HEK293 (cell line): ENCODE measurements around the gene SVIL.

Experiments
- CTCF ChIA-PET: fragments of 350-600 bp; formaldehyde crosslinking; extraction: SDS; loops from one replicate; lab custom pipeline; 2021; ENCODE audit warnings: antibody characterized with exemption; lab: Yijun Ruan, JAX
- POLR2A ChIA-PET: fragments of 300-600 bp; formaldehyde crosslinking; extraction: SDS; loops from one replicate; lab custom pipeline; 2020; ENCODE audit warnings: antibody characterized with exemption, inconsistent platforms; lab: Yijun Ruan, JAX
- H3K27ac ChIP-seq: fragments of 200-500 bp; sonication (Bioruptor generic); 2 replicates; pipeline ENCODE4 v1.5.1; 2014; ENCODE audit warnings: low read depth, low read length, control low read depth, inconsistent platforms; ENCODE audit errors: extremely low read depth
- H3K36me3 ChIP-seq, 2 experiments: fragments of 200-500 bp in 1 of 2; sonication (Bioruptor generic) in 1 of 2; 1 replicate in 1 of 2; 2 replicates in 1 of 2; pipeline ENCODE4 v1.5.1; 2014 to 2017; ENCODE audit warnings: inconsistent platforms in 2 of 2, low read length in 2 of 2; ENCODE audit not compliant: control insufficient read depth in 2 of 2, insufficient read depth in 1 of 2
- H3K4me1 ChIP-seq: fragments of 200-500 bp; sonication (Bioruptor generic); 2 replicates; pipeline ENCODE4 v1.5.1; 2014; ENCODE audit warnings: mild to moderate bottlenecking, low read length, inconsistent platforms; ENCODE audit not compliant: control insufficient read depth, insufficient read depth
- H3K4me3 ChIP-seq: 2 replicates; pipeline ENCODE4 v1.5.1; 2011; ENCODE audit warnings: low read depth, mild to moderate bottlenecking, control low read depth, low read length, moderate library complexity
- H3K9me3 ChIP-seq: fragments of 200-500 bp; sonication (Bioruptor generic); 2 replicates; pipeline ENCODE4 v1.5.1; 2014; ENCODE audit warnings: low read depth, low read length, inconsistent platforms; ENCODE audit not compliant: control insufficient read depth, insufficient read depth
- GLI2 ChIP-seq: fragments of 450-650 bp; formaldehyde crosslinking; IDR thresholded peaks from 2 replicates; pipeline ENCODE4; 2017; ENCODE audit warnings: missing biosample characterization, missing genetic modification characterization, low read depth, borderline replicate concordance
- HOXA7 ChIP-seq: sonication (generic); formaldehyde crosslinking; IDR thresholded peaks from 2 replicates; pipeline ENCODE4 v1.8.1; 2022; ENCODE audit warnings: missing genetic modification reagents, borderline replicate concordance
- PRDM1 ChIP-seq: fragments of 450-650 bp; formaldehyde crosslinking; IDR thresholded peaks from 2 replicates; pipeline ENCODE4; 2016; ENCODE audit warnings: missing biosample characterization, missing genetic modification characterization
- SETDB1 ChIP-seq: IDR thresholded peaks from one replicate; pipeline ENCODE4 v1.6.1; 2017; ENCODE audit warnings: mild to moderate bottlenecking, low read length, moderate library complexity, mixed read lengths; ENCODE audit not compliant: insufficient read length
- ZBTB21 ChIP-seq: fragments of 450-650 bp; formaldehyde crosslinking; IDR thresholded peaks from 2 replicates; pipeline ENCODE4 v1.5.1; 2017; ENCODE audit warnings: missing biosample characterization, missing genetic modification characterization
- ZFP37 ChIP-seq: fragments of 450-650 bp; formaldehyde crosslinking; IDR thresholded peaks from 2 replicates; pipeline ENCODE4 v1.5.1; 2016; ENCODE audit warnings: missing biosample characterization, missing genetic modification characterization
- ZFP69B ChIP-seq: fragments of 450-650 bp; formaldehyde crosslinking; IDR thresholded peaks from 2 replicates; pipeline ENCODE4 v1.5.1; 2016; ENCODE audit warnings: missing biosample characterization, missing genetic modification characterization
- ZNF112 ChIP-seq: fragments of 450-650 bp; formaldehyde crosslinking; IDR thresholded peaks from 2 replicates; pipeline ENCODE4 v1.5.0; 2017; ENCODE audit warnings: missing biosample characterization, missing genetic modification characterization
- ZNF133 ChIP-seq: fragments of 450-650 bp; formaldehyde crosslinking; IDR thresholded peaks from 2 replicates; pipeline ENCODE4 v1.5.1; 2016; ENCODE audit warnings: missing biosample characterization, missing genetic modification characterization
- ZNF157 ChIP-seq: fragments of 450-650 bp; formaldehyde crosslinking; IDR thresholded peaks from 2 replicates; pipeline ENCODE4 v1.5.1; 2016; ENCODE audit warnings: missing biosample characterization, missing genetic modification characterization
- ZNF214 ChIP-seq: fragments of 450-650 bp; formaldehyde crosslinking; IDR thresholded peaks from 2 replicates; pipeline ENCODE4 v1.5.1; 2017; ENCODE audit warnings: missing biosample characterization, mild to moderate bottlenecking, missing genetic modification characterization, borderline replicate concordance
- ZNF248 ChIP-seq: fragments of 450-650 bp; formaldehyde crosslinking; IDR thresholded peaks from 2 replicates; pipeline ENCODE4 v1.5.1; 2017; ENCODE audit warnings: missing biosample characterization, missing genetic modification characterization
- ZNF302 ChIP-seq: fragments of 450-650 bp; formaldehyde crosslinking; IDR thresholded peaks from 2 replicates; pipeline ENCODE4 v1.5.1; 2016; ENCODE audit warnings: missing biosample characterization, missing genetic modification characterization, low read depth
- ZNF341 ChIP-seq: fragments of 450-650 bp; formaldehyde crosslinking; IDR thresholded peaks from 2 replicates; pipeline ENCODE4; 2016; ENCODE audit warnings: low read depth, missing biosample characterization, missing genetic modification characterization
- ZNF530 ChIP-seq: fragments of 450-650 bp; formaldehyde crosslinking; IDR thresholded peaks from 2 replicates; pipeline ENCODE4 v1.5.1; 2016; ENCODE audit warnings: low read depth, missing biosample characterization, missing genetic modification characterization
- ZNF555 ChIP-seq: fragments of 450-650 bp; formaldehyde crosslinking; conservative IDR thresholded peaks from 2 replicates; pipeline ENCODE4 v1.5.1; 2017; ENCODE audit warnings: missing biosample characterization, mild to moderate bottlenecking, missing genetic modification characterization, inconsistent platforms
- ZNF600 ChIP-seq: fragments of 450-650 bp; formaldehyde crosslinking; IDR thresholded peaks from 2 replicates; pipeline ENCODE4 v1.5.1; 2016; ENCODE audit warnings: missing biosample characterization, missing genetic modification characterization
- ZNF624 ChIP-seq: fragments of 450-650 bp; formaldehyde crosslinking; IDR thresholded peaks from 2 replicates; pipeline ENCODE4 v1.5.1; 2017; ENCODE audit warnings: missing biosample characterization, missing genetic modification characterization
- ZNF654 ChIP-seq: fragments of 450-650 bp; formaldehyde crosslinking; IDR thresholded peaks from 2 replicates; pipeline ENCODE4 v1.5.1; 2016; ENCODE audit warnings: low read depth, missing biosample characterization, missing genetic modification characterization
- ZNF670 ChIP-seq: fragments of 450-650 bp; formaldehyde crosslinking; IDR thresholded peaks from 2 replicates; pipeline ENCODE4 v1.5.1; 2016; ENCODE audit warnings: missing biosample characterization, missing genetic modification characterization, low read depth
- ZNF677 ChIP-seq: fragments of 450-650 bp; IDR thresholded peaks from 2 replicates; pipeline ENCODE4 v1.5.0; 2018; ENCODE audit warnings: missing biosample characterization, mild to moderate bottlenecking, missing genetic modification characterization, moderate library complexity
- ZNF707 ChIP-seq: fragments of 450-650 bp; formaldehyde crosslinking; IDR thresholded peaks from 2 replicates; pipeline ENCODE4 v1.5.1; 2016; ENCODE audit warnings: missing biosample characterization, missing genetic modification characterization
- ZNF768 ChIP-seq: fragments of 450-650 bp; formaldehyde crosslinking; IDR thresholded peaks from 2 replicates; pipeline ENCODE4 v1.5.1; 2018; ENCODE audit warnings: missing biosample characterization, mild to moderate bottlenecking, missing genetic modification characterization
- TF ChIP-seq, protein P1 (sequence below): fragments of 450-650 bp; IDR thresholded peaks from 2 replicates; pipeline ENCODE4 v1.5.1; 2018; ENCODE audit warnings: missing biosample characterization, mild to moderate bottlenecking, missing genetic modification characterization
- TF ChIP-seq, protein P2 (sequence below): fragments of 450-650 bp; formaldehyde crosslinking; IDR thresholded peaks from 2 replicates; pipeline ENCODE4 v1.5.1; 2016; ENCODE audit warnings: missing biosample characterization, missing genetic modification characterization
- TF ChIP-seq, protein P3 (sequence below): fragments of 450-650 bp; formaldehyde crosslinking; IDR thresholded peaks from 2 replicates; pipeline ENCODE4 v1.5.1; 2016; ENCODE audit warnings: missing biosample characterization, missing genetic modification characterization
- TF ChIP-seq, protein P4 (sequence below): fragments of 450-650 bp; formaldehyde crosslinking; IDR thresholded peaks from 2 replicates; pipeline ENCODE4 v1.5.1; 2016; ENCODE audit warnings: missing biosample characterization, missing genetic modification characterization
- TF ChIP-seq, protein P5 (sequence below): fragments of 450-650 bp; formaldehyde crosslinking; IDR thresholded peaks from 2 replicates; pipeline ENCODE4 v1.5.1; 2017; ENCODE audit warnings: missing biosample characterization, missing genetic modification characterization

Gene SVIL

DNA sequence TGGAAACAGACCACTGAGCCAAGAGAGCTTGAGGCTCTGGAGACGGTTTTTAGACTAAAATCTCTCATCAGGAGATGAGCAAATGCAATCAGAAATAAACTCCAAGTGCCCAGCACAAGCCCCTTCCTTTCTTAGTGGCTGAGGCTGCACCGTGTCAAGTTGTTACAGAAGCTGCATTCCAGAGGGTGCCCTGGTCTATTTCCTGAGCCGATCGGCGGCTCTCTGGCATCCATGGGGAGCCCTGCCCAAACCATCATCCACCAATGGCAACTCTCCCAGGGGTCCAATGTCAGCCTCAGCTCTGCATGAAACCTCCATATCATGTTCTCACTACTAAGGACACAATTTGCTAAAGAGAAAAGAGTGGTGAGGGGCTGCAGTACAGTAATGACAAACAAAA is 89.6 kb downstream of the SVIL start (continued):
- TF ChIP-seq, protein P1, sequence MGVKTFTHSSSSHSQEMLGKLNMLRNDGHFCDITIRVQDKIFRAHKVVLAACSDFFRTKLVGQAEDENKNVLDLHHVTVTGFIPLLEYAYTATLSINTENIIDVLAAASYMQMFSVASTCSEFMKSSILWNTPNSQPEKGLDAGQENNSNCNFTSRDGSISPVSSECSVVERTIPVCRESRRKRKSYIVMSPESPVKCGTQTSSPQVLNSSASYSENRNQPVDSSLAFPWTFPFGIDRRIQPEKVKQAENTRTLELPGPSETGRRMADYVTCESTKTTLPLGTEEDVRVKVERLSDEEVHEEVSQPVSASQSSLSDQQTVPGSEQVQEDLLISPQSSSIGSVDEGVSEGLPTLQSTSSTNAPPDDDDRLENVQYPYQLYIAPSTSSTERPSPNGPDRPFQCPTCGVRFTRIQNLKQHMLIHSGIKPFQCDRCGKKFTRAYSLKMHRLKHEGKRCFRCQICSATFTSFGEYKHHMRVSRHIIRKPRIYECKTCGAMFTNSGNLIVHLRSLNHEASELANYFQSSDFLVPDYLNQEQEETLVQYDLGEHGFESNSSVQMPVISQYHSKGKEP (tag by site-specific recombination): no peak
- no peak for TF ChIP-seq ZNF555
- no peak for TF ChIP-seq ZNF707 (tag by site-specific recombination)
- no peak for TF ChIP-seq ZNF112 (tag by site-specific recombination)

DNA sequence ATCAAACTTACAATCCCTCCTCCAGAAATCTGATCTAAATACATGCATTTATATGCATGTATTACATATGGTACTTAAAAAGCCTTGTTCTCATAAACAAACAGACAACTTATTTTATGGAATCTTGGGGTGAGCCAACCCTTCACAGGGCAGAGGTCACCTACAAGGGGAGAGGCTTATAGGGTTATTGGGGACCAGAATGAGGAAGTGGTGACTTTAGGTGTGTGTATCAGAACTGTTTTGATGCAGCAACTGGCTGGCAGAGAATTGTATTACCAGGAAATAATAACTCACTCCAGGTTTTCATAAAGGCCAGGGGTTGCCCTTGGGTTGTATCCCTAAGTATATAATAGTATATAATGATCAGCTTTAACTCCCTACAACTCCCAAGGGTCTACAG is 91.1 kb downstream of the SVIL start:
- Histone ChIP-seq H3K9me3 (no peaks in the 10 kb centered on the region), H3K36me3 (no peaks in the 10 kb centered on the region), H3K4me1 (peaks cover 7% of the 10 kb centered on the region; the same call in 1 of the 2 replicates), H3K27ac (no peak overlapping the region), H3K4me3 (no peak overlapping the region)
- TF ChIP-seq ZNF157 (tag by site-specific recombination): no peak
- TF ChIP-seq, protein P2, sequence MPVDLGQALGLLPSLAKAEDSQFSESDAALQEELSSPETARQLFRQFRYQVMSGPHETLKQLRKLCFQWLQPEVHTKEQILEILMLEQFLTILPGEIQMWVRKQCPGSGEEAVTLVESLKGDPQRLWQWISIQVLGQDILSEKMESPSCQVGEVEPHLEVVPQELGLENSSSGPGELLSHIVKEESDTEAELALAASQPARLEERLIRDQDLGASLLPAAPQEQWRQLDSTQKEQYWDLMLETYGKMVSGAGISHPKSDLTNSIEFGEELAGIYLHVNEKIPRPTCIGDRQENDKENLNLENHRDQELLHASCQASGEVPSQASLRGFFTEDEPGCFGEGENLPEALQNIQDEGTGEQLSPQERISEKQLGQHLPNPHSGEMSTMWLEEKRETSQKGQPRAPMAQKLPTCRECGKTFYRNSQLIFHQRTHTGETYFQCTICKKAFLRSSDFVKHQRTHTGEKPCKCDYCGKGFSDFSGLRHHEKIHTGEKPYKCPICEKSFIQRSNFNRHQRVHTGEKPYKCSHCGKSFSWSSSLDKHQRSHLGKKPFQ (tag by site-specific recombination): no peak
- no peak for TF ChIP-seq ZFP69B
- TF ChIP-seq ZFP37 (tag by site-specific recombination): no peak
- no peak for TF ChIP-seq ZNF133
- no peak for TF ChIP-seq ZNF248 (tag by site-specific recombination)
- no peak for TF ChIP-seq ZNF214 (tag by site-specific recombination)
- no peak for TF ChIP-seq ZNF768 (tag by site-specific recombination)
- TF ChIP-seq, protein P3, sequence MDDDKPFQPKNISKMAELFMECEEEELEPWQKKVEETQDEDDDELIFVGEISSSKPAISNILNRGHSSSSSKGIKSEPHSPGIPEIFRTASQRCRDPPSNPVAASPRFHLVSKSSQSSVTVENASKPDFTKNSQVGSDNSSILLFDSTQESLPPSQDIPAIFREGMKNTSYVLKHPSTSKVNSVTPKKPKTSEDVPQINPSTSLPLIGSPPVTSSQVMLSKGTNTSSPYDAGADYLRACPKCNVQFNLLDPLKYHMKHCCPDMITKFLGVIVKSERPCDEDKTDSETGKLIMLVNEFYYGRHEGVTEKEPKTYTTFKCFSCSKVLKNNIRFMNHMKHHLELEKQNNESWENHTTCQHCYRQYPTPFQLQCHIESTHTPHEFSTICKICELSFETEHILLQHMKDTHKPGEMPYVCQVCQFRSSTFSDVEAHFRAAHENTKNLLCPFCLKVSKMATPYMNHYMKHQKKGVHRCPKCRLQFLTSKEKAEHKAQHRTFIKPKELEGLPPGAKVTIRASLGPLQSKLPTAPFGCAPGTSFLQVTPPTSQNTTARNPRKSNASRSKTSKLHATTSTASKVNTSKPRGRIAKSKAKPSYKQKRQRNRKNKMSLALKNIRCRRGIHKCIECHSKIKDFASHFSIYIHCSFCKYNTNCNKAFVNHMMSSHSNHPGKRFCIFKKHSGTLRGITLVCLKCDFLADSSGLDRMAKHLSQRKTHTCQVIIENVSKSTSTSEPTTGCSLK (tag by site-specific recombination): no peak
- no peak for TF ChIP-seq ZBTB21 (tag by site-specific recombination)
- TF ChIP-seq ZNF112 (tag by site-specific recombination): no peak
- TF ChIP-seq, protein P4, sequence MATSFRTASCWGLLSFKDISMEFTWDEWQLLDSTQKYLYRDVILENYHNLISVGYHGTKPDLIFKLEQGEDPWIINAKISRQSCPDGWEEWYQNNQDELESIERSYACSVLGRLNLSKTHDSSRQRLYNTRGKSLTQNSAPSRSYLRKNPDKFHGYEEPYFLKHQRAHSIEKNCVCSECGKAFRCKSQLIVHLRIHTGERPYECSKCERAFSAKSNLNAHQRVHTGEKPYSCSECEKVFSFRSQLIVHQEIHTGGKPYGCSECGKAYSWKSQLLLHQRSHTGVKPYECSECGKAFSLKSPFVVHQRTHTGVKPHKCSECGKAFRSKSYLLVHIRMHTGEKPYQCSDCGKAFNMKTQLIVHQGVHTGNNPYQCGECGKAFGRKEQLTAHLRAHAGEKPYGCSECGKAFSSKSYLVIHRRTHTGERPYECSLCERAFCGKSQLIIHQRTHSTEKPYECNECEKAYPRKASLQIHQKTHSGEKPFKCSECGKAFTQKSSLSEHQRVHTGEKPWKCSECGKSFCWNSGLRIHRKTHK (tag by site-specific recombination): no peak
- CTCF ChIA-PET: interaction anchor here (1.3 kb wide), 1 partner anchor 8 kb away, joined by 7 read pairs; no protein-coding TSS in a partner anchor
- POLR2A ChIA-PET: no interaction called here

DNA sequence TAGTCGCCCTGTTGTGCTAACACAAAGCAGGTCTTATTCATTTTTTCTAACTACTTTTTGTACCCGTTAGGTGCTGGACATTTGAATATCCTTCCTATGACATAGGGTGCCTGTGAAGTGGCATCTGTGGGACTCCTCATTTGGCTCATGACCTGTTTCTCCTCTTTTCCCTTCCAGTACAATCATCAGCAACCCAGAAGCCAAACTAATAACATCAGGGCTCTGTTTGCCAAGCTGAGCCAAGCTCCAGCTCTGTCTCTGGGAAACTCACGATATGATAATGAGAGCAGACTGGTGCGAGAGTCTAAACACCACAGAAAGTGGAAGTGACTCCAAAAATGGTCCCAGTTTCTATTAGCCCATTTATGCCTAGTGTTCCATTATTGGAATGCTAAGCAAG is 92.0 kb downstream of the SVIL start:
- ChIA-PET CTCF (no interaction called here), POLR2A (no interaction called here)
- Histone ChIP-seq H3K27ac (no peak overlapping the region), H3K4me1 (peaks cover 7% of the 10 kb centered on the region; the same call in 1 of the 2 replicates), H3K36me3 (no peaks in the 10 kb centered on the region), H3K9me3 (no peaks in the 10 kb centered on the region), H3K4me3 (no peak overlapping the region)
- TF ChIP-seq ZNF600 (tag by site-specific recombination) (no peak), ZNF302 (no peak), ZNF530 (tag by site-specific recombination) (no peak), ZNF677 (tag by site-specific recombination) (no peak), PRDM1 (tag by site-specific recombination) (no peak), ZNF670 (tag by site-specific recombination) (no peak), ZNF707 (tag by site-specific recombination) (no peak), ZNF654 (no peak), GLI2 (tag by site-specific recombination) (no peak), SETDB1 (no peak), ZNF624 (no peak), HOXA7 (CRISPR knock-in tag) (no peak), ZNF341 (tag by site-specific recombination) (no peak)
- TF ChIP-seq, protein P5, sequence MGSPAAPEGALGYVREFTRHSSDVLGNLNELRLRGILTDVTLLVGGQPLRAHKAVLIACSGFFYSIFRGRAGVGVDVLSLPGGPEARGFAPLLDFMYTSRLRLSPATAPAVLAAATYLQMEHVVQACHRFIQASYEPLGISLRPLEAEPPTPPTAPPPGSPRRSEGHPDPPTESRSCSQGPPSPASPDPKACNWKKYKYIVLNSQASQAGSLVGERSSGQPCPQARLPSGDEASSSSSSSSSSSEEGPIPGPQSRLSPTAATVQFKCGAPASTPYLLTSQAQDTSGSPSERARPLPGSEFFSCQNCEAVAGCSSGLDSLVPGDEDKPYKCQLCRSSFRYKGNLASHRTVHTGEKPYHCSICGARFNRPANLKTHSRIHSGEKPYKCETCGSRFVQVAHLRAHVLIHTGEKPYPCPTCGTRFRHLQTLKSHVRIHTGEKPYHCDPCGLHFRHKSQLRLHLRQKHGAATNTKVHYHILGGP (tag by site-specific recombination): no peak
